Hepatocyte (in vitro differentiated cells): ENCODE results near the gene WASL. TPM values are rescaled to one million over a fixed set of nuclear protein-coding genes. Genes with fewer than 3 reads are reported as not detected.
A peak's percentile ranks its signal among the peaks of the same experiment; 100 is the strongest.

Source experiments
- DNase-seq: peaks from one replicate; pipeline ENCODE4 v3.0.0-alpha.2; 2016; ENCODE audit warnings: low spot score
- H2AFZ ChIP-seq: fragments of 200-600 bp; sonication (generic); 2 replicates; pipeline ENCODE4 v1.6.0; 2016; ENCODE audit warnings: antibody characterized with exemption, mild to moderate bottlenecking
- H3K27ac ChIP-seq: fragments of 200-600 bp; sonication (generic); 2 replicates; pipeline ENCODE4 v1.5.1; 2016; ENCODE audit warnings: mild to moderate bottlenecking
- H3K27me3 ChIP-seq: fragments of 200-600 bp; sonication (generic); 2 replicates; pipeline ENCODE4 v1.6.1; 2016
- H3K36me3 ChIP-seq: fragments of 200-600 bp; sonication (generic); replicated peaks from 2 replicates; pipeline ENCODE4 v1.5.1; 2016; ENCODE audit warnings: low read depth; ENCODE audit not compliant: insufficient read depth
- H3K4me1 ChIP-seq: fragments of 200-600 bp; sonication (generic); 2 replicates; pipeline ENCODE4 v1.5.1; 2016; ENCODE audit warnings: mild to moderate bottlenecking, moderate library complexity; ENCODE audit not compliant: insufficient read depth
- H3K4me2 ChIP-seq: fragments of 200-600 bp; sonication (generic); 2 replicates; pipeline ENCODE4 v1.6.0; 2016
- H3K4me3 ChIP-seq: fragments of 200-600 bp; sonication (generic); 2 replicates; pipeline ENCODE4 v1.5.1; 2016; ENCODE audit warnings: mild to moderate bottlenecking
- H3K79me2 ChIP-seq: fragments of 200-600 bp; sonication (generic); 2 replicates; pipeline ENCODE4 v1.6.0; 2017; ENCODE audit warnings: mild to moderate bottlenecking
- H3K9me2 ChIP-seq: fragments of 200-600 bp; sonication (generic); replicated peaks from 2 replicates; pipeline ENCODE4 v1.6.0; 2017; ENCODE audit warnings: mild to moderate bottlenecking; ENCODE audit not compliant: insufficient read depth
- H3K9me3 ChIP-seq: fragments of 200-600 bp; sonication (generic); 2 replicates; pipeline ENCODE4 v1.5.1; 2016; ENCODE audit warnings: low read depth, mild to moderate bottlenecking
- H4K20me1 ChIP-seq: fragments of 200-600 bp; sonication (generic); 2 replicates; pipeline ENCODE4 v1.6.0; 2016; ENCODE audit warnings: mild to moderate bottlenecking; ENCODE audit not compliant: insufficient read depth, poor library complexity, severe bottlenecking
- CTCF ChIP-seq: fragments of 200-600 bp; sonication (generic); IDR thresholded peaks from 2 replicates; pipeline ENCODE4 v1.5.1; 2016; ENCODE audit warnings: antibody characterized with exemption, mild to moderate bottlenecking; ENCODE audit not compliant: poor library complexity
- EZH2 ChIP-seq: fragments of 200-600 bp; sonication (generic); IDR thresholded peaks from 2 replicates; pipeline ENCODE4 v1.6.1; 2016; ENCODE audit warnings: antibody characterized with exemption, mild to moderate bottlenecking, borderline replicate concordance
- EZH2phosphoT487 ChIP-seq: fragments of 200-600 bp; sonication (generic); IDR thresholded peaks from one replicate; pipeline ENCODE4 v1.6.1; 2018; ENCODE audit warnings: antibody characterized with exemption, mild to moderate bottlenecking, low read depth, moderate library complexity; ENCODE audit not compliant: unreplicated experiment, severe bottlenecking
- WGBS: methylation state at CpG from one replicate; pipeline ENCODE4 v1.1.6; 2016; ENCODE audit warnings: low lambda C conversion rate; ENCODE audit errors: missing lambda C conversion rate; 5-methylcytosine and 5-hydroxymethylcytosine counted together
- polyA plus RNA-seq: library from polyadenylated mRNA; unstranded; fragments of >200 nt; fragmentation: Nextera tagmentation; extraction: Ambion mirVana; gene quantifications from 2 replicates; pipeline ENCODE4 v1.2.1, GENCODE V29; 2016
- total RNA-seq: library from RNA; depleted of rRNA; stranded (reverse); fragments of >200 nt; gene quantifications from 2 replicates; pipeline ENCODE4 v1.2.3, GENCODE V29; 2014

Gene WASL
- total and polyA plus RNA-seq, 2 experiments from 2014 or later, result 36.8 to 48.9 TPM

- Histone ChIP-seq H3K4me1 (peaks cover 3% of the 10 kb centered on the region), H3K27me3 (no peaks in the 10 kb centered on the region), H3K4me3 (no peak overlapping the region), H3K4me2 (no peak overlapping the region), H3K9me2 (no peaks in the 10 kb centered on the region), H3K27ac (no peak overlapping the region), H3K79me2 (peaks cover 3% of the 10 kb centered on the region), H3K36me3 (no peaks in the 10 kb centered on the region), H3K9me3 (no peaks in the 10 kb centered on the region), H4K20me1 (peaks cover 7% of the 10 kb centered on the region), H2AFZ (no peak overlapping the region)
- no peak for TF ChIP-seq EZH2
- no peak for TF ChIP-seq CTCF
- TF ChIP-seq EZH2phosphoT487, result no peak
- no peak for DNase-seq
- WGBS, result 96% methylated on average over 2 of the region's 2 CpGs
Observed at GRCh38 chr7:123687161-123687560, 61.6 kb downstream of the WASL start.

- Histone ChIP-seq H2AFZ (no peak overlapping the region), H3K9me2 (no peaks in the 10 kb centered on the region), H3K27me3 (no peaks in the 10 kb centered on the region), H3K79me2 (peaks cover 1% of the 10 kb centered on the region), H4K20me1 (no peaks in the 10 kb centered on the region), H3K4me2 (no peak overlapping the region), H3K27ac (no peak overlapping the region), H3K4me1 (peaks cover 11% of the 10 kb centered on the region), H3K9me3 (no peaks in the 10 kb centered on the region), H3K36me3 (no peaks in the 10 kb centered on the region), H3K4me3 (no peak overlapping the region)
- 73% methylated on average over 1 of the region's 1 CpG for WGBS
- peak; percentile 65 for DNase-seq
- TF ChIP-seq EZH2phosphoT487 (no peak), EZH2 (no peak), CTCF (peak; percentile 69)
Observed at GRCh38 chr7:123682690-123683089, 66.1 kb downstream of the WASL start.

- Histone ChIP-seq H2AFZ (no peak overlapping the region), H3K36me3 (no peaks in the 10 kb centered on the region), H3K4me1 (peaks cover 11% of the 10 kb centered on the region), H3K4me3 (no peak overlapping the region), H3K27ac (no peak overlapping the region), H4K20me1 (no peaks in the 10 kb centered on the region), H3K4me2 (no peak overlapping the region), H3K79me2 (no peaks in the 10 kb centered on the region), H3K9me3 (no peaks in the 10 kb centered on the region), H3K9me2 (no peaks in the 10 kb centered on the region), H3K27me3 (no peaks in the 10 kb centered on the region)
- 52% methylated on average over 2 of the region's 2 CpGs for WGBS
- TF ChIP-seq CTCF (no peak), EZH2 (no peak), EZH2phosphoT487 (no peak)
- no peak for DNase-seq
Observed at GRCh38 chr7:123681561-123681960, 67.2 kb downstream of the WASL start.

- TF ChIP-seq EZH2phosphoT487 (no peak), EZH2 (no peak), CTCF (no peak)
- H3K79me2 ChIP-seq, result no peaks in the 10 kb centered on the region
- H3K4me1 ChIP-seq, result peaks cover 11% of the 10 kb centered on the region
- H3K27ac ChIP-seq, result no peak overlapping the region
- no peaks in the 10 kb centered on the region for H3K36me3 ChIP-seq
- no peak for DNase-seq
- H3K27me3 ChIP-seq, result no peaks in the 10 kb centered on the region
- H3K9me2 ChIP-seq, result no peaks in the 10 kb centered on the region
- no peak overlapping the region for H2AFZ ChIP-seq
- H3K4me2 ChIP-seq, result no peak overlapping the region
- 80% methylated on average over 3 of the region's 3 CpGs for WGBS
- no peak overlapping the region for H3K4me3 ChIP-seq
- H3K9me3 ChIP-seq, result no peaks in the 10 kb centered on the region
- no peaks in the 10 kb centered on the region for H4K20me1 ChIP-seq
Observed at GRCh38 chr7:123680580-123680979, 68.2 kb downstream of the WASL start.
